ENCODE measurements around the gene RAB3IP.

- TF ChIP-seq CEBPB (IDR thresholded peaks at IDR 0.05) (no peak), TCF12 (IDR thresholded peaks at IDR 0.05; ENCODE audit: low read depth) (no peak), TAF1 (IDR thresholded peaks at IDR 0.05; ENCODE audit: low read depth) (no peak), NFIC (IDR thresholded peaks at IDR 0.05) (no peak), EP300 (IDR thresholded peaks at IDR 0.05; ENCODE audit: borderline replicate concordance) (no peak), MAX (IDR thresholded peaks at IDR 0.05) (no peak), REST (IDR thresholded peaks at IDR 0.05; ENCODE audit: low read depth) (no peak), ZBTB7A (IDR thresholded peaks at IDR 0.05; ENCODE audit: low read depth) (no peak), YY1 (IDR thresholded peaks at IDR 0.05; ENCODE audit: low read depth) (no peak), USF1 (IDR thresholded peaks at IDR 0.05) (no peak), FOXM1 (IDR thresholded peaks at IDR 0.05; ENCODE audit: borderline replicate concordance, low read depth) (no peak)
These were observed 50.7 kb downstream of the RAB3IP start for GRCh38 chr12:69789351-69789750.
